IMR-90 (cell line): ENCODE data around the gene ZNF677. TPM values are rescaled to one million over a fixed set of nuclear protein-coding genes. Genes with fewer than 3 reads are reported as not detected.

Experiments
- ATAC-seq: fragments of 200-7000 bp; cut with Tn5 transposase; 2 replicates; pipeline ENCODE4 v1.9.1; 2020; ENCODE audit warnings: low read depth, mild to moderate bottlenecking, moderate library complexity
- BruUV-seq: library from RNA; stranded (reverse); fragments of 400-500 nt; replicated peaks from 2 replicates; lab custom pipeline; 2021; lab: Mats Ljungman, UMichigan
- CTCF ChIA-PET: fragments of 300-600 bp; formaldehyde crosslinking; extraction: SDS; loops from one replicate; lab custom pipeline; 2021; ENCODE audit warnings: antibody characterized with exemption; lab: Yijun Ruan, JAX
- POLR2A ChIA-PET: fragments of 300-600 bp; sonication (Branson Sonifier 250); formaldehyde crosslinking; loops from one replicate; lab custom pipeline; 2022; ENCODE audit warnings: antibody characterized with exemption; ENCODE audit not compliant: unreplicated experiment; lab: Charles Lee
- DNase-seq: peaks from one replicate; pipeline ENCODE4 v3.0.0; 2013
- H2AFZ ChIP-seq: replicated peaks from 2 replicates; pipeline ENCODE3; 2013; ENCODE audit warnings: low read length, mild to moderate bottlenecking; ENCODE audit not compliant: poor library complexity
- H2AK5ac ChIP-seq: 2 replicates; pipeline ENCODE4 v1.6.1; 2013; ENCODE audit warnings: low read depth, low read length, inconsistent platforms
- H2AK9ac ChIP-seq: replicated peaks from 2 replicates; pipeline ENCODE3; 2013; ENCODE audit warnings: mild to moderate bottlenecking, low read depth, low read length, moderate library complexity; ENCODE audit not compliant: poor library complexity
- H2BK120ac ChIP-seq: 2 replicates; pipeline ENCODE4 v1.6.1; 2013; ENCODE audit warnings: low read depth, low read length, inconsistent platforms
- H2BK15ac ChIP-seq: 3 replicates; pipeline ENCODE4 v1.6.1; 2013; ENCODE audit warnings: low read depth, low read length, inconsistent platforms
- H2BK20ac ChIP-seq: 2 replicates; pipeline ENCODE4 v1.6.1; 2013; ENCODE audit warnings: low read depth, mild to moderate bottlenecking, inconsistent platforms, low read length, moderate library complexity
- H2BK5ac ChIP-seq: 2 replicates; pipeline ENCODE4 v1.6.1; 2013; ENCODE audit warnings: mild to moderate bottlenecking, low read depth, low read length, inconsistent platforms; ENCODE audit not compliant: poor library complexity, severe bottlenecking
- H3K14ac ChIP-seq: replicated peaks from 2 replicates; pipeline ENCODE4 v1.6.1; 2013; ENCODE audit warnings: low read depth, low read length, inconsistent platforms
- H3K18ac ChIP-seq: 2 replicates; pipeline ENCODE4 v1.6.1; 2013; ENCODE audit warnings: low read depth, low read length, control low read depth
- H3K23ac ChIP-seq: 2 replicates; pipeline ENCODE4 v1.6.1; 2013; ENCODE audit warnings: low read depth, low read length, inconsistent platforms
- H3K27ac ChIP-seq: 2 replicates; pipeline ENCODE4 v1.5.1; 2013; ENCODE audit warnings: mild to moderate bottlenecking, control low read depth, low read length; ENCODE audit not compliant: insufficient read depth
- H3K27me3 ChIP-seq: 2 replicates; pipeline ENCODE4 v1.6.1; 2013; ENCODE audit warnings: low read length; ENCODE audit not compliant: control insufficient read depth, insufficient read depth
- H3K36me3 ChIP-seq: 2 replicates; pipeline ENCODE4 v1.6.1; 2013; ENCODE audit warnings: low read length, mixed read lengths; ENCODE audit not compliant: control insufficient read depth, insufficient read depth
- H3K4ac ChIP-seq: 2 replicates; pipeline ENCODE4 v1.6.1; 2013; ENCODE audit warnings: low read depth, low read length, inconsistent platforms
- H3K4me1 ChIP-seq: 2 replicates; pipeline ENCODE4 v1.6.1; 2013; ENCODE audit warnings: low read length, mixed read lengths; ENCODE audit not compliant: control insufficient read depth, insufficient read depth
- H3K4me2 ChIP-seq: 2 replicates; pipeline ENCODE4 v1.6.1; 2013; ENCODE audit warnings: low read depth, mild to moderate bottlenecking, control low read depth, low read length, moderate library complexity
- H3K4me3 ChIP-seq: 2 replicates; pipeline ENCODE4 v1.5.1; 2013; ENCODE audit warnings: low read depth, mild to moderate bottlenecking, control low read depth, low read length, moderate library complexity; ENCODE audit not compliant: insufficient read depth
- H3K56ac ChIP-seq: 2 replicates; pipeline ENCODE4 v1.6.1; 2013; ENCODE audit warnings: low read length, inconsistent platforms; ENCODE audit not compliant: insufficient read depth; ENCODE audit errors: extremely low read depth
- H3K79me1 ChIP-seq, 2 experiments: 2 replicates each; pipeline ENCODE4 v1.6.1; 2013; ENCODE audit warnings: low read length in 2 of 2, inconsistent platforms in 1 of 2, low read depth in 1 of 2
- H3K9ac ChIP-seq: 2 replicates; pipeline ENCODE4 v1.6.1; 2013; ENCODE audit warnings: low read depth, low read length, control low read depth
- H3K9me1 ChIP-seq: 2 replicates; pipeline ENCODE4 v1.6.1; 2013; ENCODE audit warnings: low read length, inconsistent platforms; ENCODE audit not compliant: insufficient read depth
- H3K9me3 ChIP-seq: 2 replicates; pipeline ENCODE4 v1.6.1; 2013; ENCODE audit warnings: low read length; ENCODE audit not compliant: control insufficient read depth, insufficient read depth
- H4K20me1 ChIP-seq: 2 replicates; pipeline ENCODE4 v1.6.1; 2013; ENCODE audit warnings: low read length, inconsistent platforms; ENCODE audit not compliant: insufficient read depth
- H4K5ac ChIP-seq: 2 replicates; pipeline ENCODE4 v1.6.1; 2013; ENCODE audit warnings: mild to moderate bottlenecking, low read depth, low read length, control low read depth
- H4K8ac ChIP-seq, 2 experiments: 2 replicates each; pipeline ENCODE4 v1.6.1; 2013; ENCODE audit warnings: low read depth in 2 of 2, low read length in 2 of 2, control low read depth in 1 of 2, inconsistent platforms in 1 of 2
- H4K91ac ChIP-seq: 2 replicates; pipeline ENCODE4 v1.6.1; 2013; ENCODE audit warnings: low read depth, low read length, inconsistent platforms; ENCODE audit not compliant: insufficient read depth
- FOS ChIP-seq: fragments of 150-350 bp; IDR thresholded peaks from 2 replicates; pipeline ENCODE4 v1.6.1; 2016; ENCODE audit warnings: low read depth, low read length
- MAFK ChIP-seq: IDR thresholded peaks from 2 replicates; pipeline ENCODE4 v1.6.1; 2012; ENCODE audit warnings: low read depth, low read length, improper control_type of control experiment
- MXI1 ChIP-seq: IDR thresholded peaks from 2 replicates; pipeline ENCODE4 v1.6.1; 2012; ENCODE audit warnings: low read depth, mild to moderate bottlenecking, low read length, moderate library complexity, borderline replicate concordance
- POLR2A ChIP-seq: IDR thresholded peaks from 2 replicates; pipeline ENCODE4 v1.6.1; 2012; ENCODE audit warnings: mild to moderate bottlenecking, low read depth, low read length
- RAD21 ChIP-seq: IDR thresholded peaks from 2 replicates; pipeline ENCODE4 v1.6.1; 2012; ENCODE audit warnings: low read length, improper control_type of control experiment
- RCOR1 ChIP-seq: IDR thresholded peaks from 2 replicates; pipeline ENCODE4 v1.6.1; 2012; ENCODE audit warnings: mild to moderate bottlenecking, low read length, improper control_type of control experiment; ENCODE audit not compliant: insufficient replicate concordance
- WGBS, 2 experiments: methylation state at CpG; one replicate each; pipeline versions ENCODE4 v1.1.5 to v1.1.7; 2013; ENCODE audit warnings: missing lambda C conversion rate in 2 of 2; ENCODE audit not compliant: insufficient read length in 1 of 2; ENCODE audit errors: extremely low coverage in 2 of 2; 5-methylcytosine and 5-hydroxymethylcytosine counted together
- dilution Hi-C: fragments of 300-500 bp; cut with HindIII; formaldehyde crosslinking; loops from one replicate; pipeline ENCODE4 v1.14.3; 2018; ENCODE audit warnings: low sequenced_read_pairs; ENCODE audit not compliant: unreplicated experiment
- in situ Hi-C: fragments of 300-500 bp; cut with MboI; formaldehyde crosslinking; loops from 3 replicates; pipeline ENCODE4 v1.14.3; 2019; ENCODE audit warnings: low sequenced_read_pairs, inconsistent platforms, mixed read lengths
- intact Hi-C: fragments of 100-400 bp; cut with micrococcal nuclease; formaldehyde crosslinking; loops from 2 replicates; pipeline ENCODE4 v1.10.0; 2022
- polyA plus RNA-seq, 3 experiments: library from polyadenylated mRNA; depleted of rRNA; stranded (reverse); fragments of >200 nt; gene quantifications; 2 replicates each; pipeline ENCODE4 v1.2.3, GENCODE V29; 2012; ENCODE audit warnings: low replicate concordance in 1 of 3
- total RNA-seq: library from RNA; depleted of rRNA; stranded (reverse); fragments of >200 nt; gene quantifications from 2 replicates; pipeline ENCODE4 v1.2.3, GENCODE V29; 2012
- TF ChIP-seq, protein P1 (sequence below): fragments of 150-350 bp; IDR thresholded peaks from 2 replicates; pipeline ENCODE4 v1.6.1; 2017; ENCODE audit warnings: mild to moderate bottlenecking, antibody characterized with exemption, low read length, low read depth

Gene ZNF677
- total and polyA plus RNA-seq, 2 of the 4 experiments (the other 2 are of a cell fraction) = 6.8 to 7.0 TPM

DNA sequence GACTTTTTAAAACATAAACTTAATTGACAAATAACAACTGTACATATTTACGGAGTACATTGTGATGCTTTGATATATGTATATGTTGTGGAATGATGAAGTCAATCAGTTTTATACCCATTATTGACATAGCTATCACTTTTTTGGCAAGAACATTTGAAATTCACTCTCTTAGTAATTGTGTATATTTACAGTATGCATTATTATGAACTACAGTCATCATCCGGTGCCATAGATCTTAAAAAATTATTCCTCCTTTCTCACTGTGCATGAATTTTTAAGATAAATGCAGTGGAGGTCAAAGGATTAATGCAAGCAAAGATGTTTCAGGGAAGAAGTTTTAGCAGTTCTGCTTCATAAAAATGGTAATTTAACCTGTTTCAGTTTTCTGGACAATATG is 20.8 kb upstream of the ZNF677 start:
- no peak for TF ChIP-seq RCOR1
- TF ChIP-seq MAFK = no peak
- TF ChIP-seq MXI1 = no peak
- TF ChIP-seq RAD21 = no peak
- TF ChIP-seq POLR2A = no peak
- no peak for TF ChIP-seq FOS
- TF ChIP-seq, protein P1, sequence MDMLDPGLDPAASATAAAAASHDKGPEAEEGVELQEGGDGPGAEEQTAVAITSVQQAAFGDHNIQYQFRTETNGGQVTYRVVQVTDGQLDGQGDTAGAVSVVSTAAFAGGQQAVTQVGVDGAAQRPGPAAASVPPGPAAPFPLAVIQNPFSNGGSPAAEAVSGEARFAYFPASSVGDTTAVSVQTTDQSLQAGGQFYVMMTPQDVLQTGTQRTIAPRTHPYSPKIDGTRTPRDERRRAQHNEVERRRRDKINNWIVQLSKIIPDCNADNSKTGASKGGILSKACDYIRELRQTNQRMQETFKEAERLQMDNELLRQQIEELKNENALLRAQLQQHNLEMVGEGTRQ = no peak
- Histone ChIP-seq H2AFZ (no peak overlapping the region), H3K4me1 (no peaks in the 10 kb centered on the region), H3K4me3 (no peak overlapping the region), H3K18ac (no peak overlapping the region), H4K5ac (no peak overlapping the region), H4K91ac (no peak overlapping the region), H3K4me2 (no peak overlapping the region), H3K23ac (no peak overlapping the region), H3K27me3 (no peaks in the 10 kb centered on the region), H3K79me1 (no peaks in the 10 kb centered on the region), H2AK9ac (no peak overlapping the region), H3K9ac (no peak overlapping the region), H4K8ac (no peak overlapping the region), H4K20me1 (no peaks in the 10 kb centered on the region), H2BK20ac (no peak overlapping the region), H3K9me1 (no peaks in the 10 kb centered on the region), H2BK15ac (no peak overlapping the region), H2AK5ac (no peak overlapping the region), H3K4ac (no peak overlapping the region), H3K56ac (no peak overlapping the region), H3K27ac (no peak overlapping the region), H3K9me3 (peaks cover 16% of the 10 kb centered on the region), H2BK120ac (no peak overlapping the region), H3K14ac (no peak overlapping the region), H3K36me3 (no peaks in the 10 kb centered on the region), H2BK5ac (no peak overlapping the region)
- no CpG with 5 or more reads among the region's 2 CpGs for WGBS, 2 experiments
- ChIA-PET CTCF (no interaction called here), POLR2A (no interaction called here)
- dilution Hi-C loops = no loop called here
- DNase-seq = no peak
- ATAC-seq = no peak
- in situ Hi-C loops = no loop called here
- intact Hi-C loops = no loop called here
- no TSS peak for BruUV-seq
